Urinary bladder (tissue), 4 donors: ENCODE measurements around the gene TMEM115. TPM values are rescaled to one million over a fixed set of nuclear protein-coding genes. Genes with fewer than 3 reads are reported as not detected.
A peak's percentile ranks its signal among the peaks of the same experiment; 100 is the strongest.

ENCODE experiments used
- DNase-seq: peaks from one replicate; pipeline ENCODE4 v3.0.0-alpha.2; 2015; ENCODE audit errors: extremely low spot score
- H3K27ac ChIP-seq: one replicate; pipeline ENCODE4 v1.5.1; 2013; ENCODE audit warnings: low read depth, mild to moderate bottlenecking, moderate library complexity
- H3K36me3 ChIP-seq: one replicate; pipeline ENCODE4 v1.6.1; 2013; ENCODE audit warnings: mild to moderate bottlenecking, moderate library complexity; ENCODE audit not compliant: insufficient read depth
- H3K4me1 ChIP-seq: one replicate; pipeline ENCODE4 v1.6.1; 2013; ENCODE audit warnings: mild to moderate bottlenecking, moderate library complexity; ENCODE audit not compliant: insufficient read depth
- H3K4me3 ChIP-seq: one replicate; pipeline ENCODE4 v1.5.1; 2013; ENCODE audit warnings: low read depth, low read length
- WGBS: extraction: QIAGEN DNeasy Blood & Tissue Kit; methylation state at CpG from one replicate; pipeline ENCODE4 v1.1.7; 2013; 5-methylcytosine and 5-hydroxymethylcytosine counted together
- polyA plus RNA-seq: library from polyadenylated mRNA; stranded (reverse); fragments of 200-250 nt; gene quantifications from one replicate; pipeline ENCODE4 v1.2.3, GENCODE V29; 2013
- total RNA-seq: library from RNA; depleted of rRNA; stranded (reverse); fragments of >200 nt; gene quantifications from one replicate; pipeline ENCODE4 v1.2.3, GENCODE V29; 2014
- donor health status: healthy with polysubstance abuse.
- donor health status: healthy.

Gene TMEM115
- total and polyA plus RNA-seq, 2 donors, result 16.2 to 49.8 TPM

- Histone ChIP-seq H3K27ac (no peak overlapping the region), H3K36me3 (no peaks in the 10 kb centered on the region), H3K4me3 (no peak overlapping the region), H3K4me1 (no peaks in the 10 kb centered on the region)
- no peak for DNase-seq
- WGBS, result 80% methylated on average over 3 of the region's 3 CpGs
These were observed 11.9 kb upstream of the TMEM115 start for GRCh38 chr3:50371133-50371685.

GRCh38 chr3:50370594-50370993 is 11.3 kb upstream of the TMEM115 start:
- no peaks in the 10 kb centered on the region for H3K36me3 ChIP-seq
- H3K4me3 ChIP-seq, result no peak overlapping the region
- no peak for DNase-seq
- no peaks in the 10 kb centered on the region for H3K4me1 ChIP-seq
- WGBS, result 36% methylated on average over 14 of the region's 14 CpGs
- no peak overlapping the region for H3K27ac ChIP-seq

DNA sequence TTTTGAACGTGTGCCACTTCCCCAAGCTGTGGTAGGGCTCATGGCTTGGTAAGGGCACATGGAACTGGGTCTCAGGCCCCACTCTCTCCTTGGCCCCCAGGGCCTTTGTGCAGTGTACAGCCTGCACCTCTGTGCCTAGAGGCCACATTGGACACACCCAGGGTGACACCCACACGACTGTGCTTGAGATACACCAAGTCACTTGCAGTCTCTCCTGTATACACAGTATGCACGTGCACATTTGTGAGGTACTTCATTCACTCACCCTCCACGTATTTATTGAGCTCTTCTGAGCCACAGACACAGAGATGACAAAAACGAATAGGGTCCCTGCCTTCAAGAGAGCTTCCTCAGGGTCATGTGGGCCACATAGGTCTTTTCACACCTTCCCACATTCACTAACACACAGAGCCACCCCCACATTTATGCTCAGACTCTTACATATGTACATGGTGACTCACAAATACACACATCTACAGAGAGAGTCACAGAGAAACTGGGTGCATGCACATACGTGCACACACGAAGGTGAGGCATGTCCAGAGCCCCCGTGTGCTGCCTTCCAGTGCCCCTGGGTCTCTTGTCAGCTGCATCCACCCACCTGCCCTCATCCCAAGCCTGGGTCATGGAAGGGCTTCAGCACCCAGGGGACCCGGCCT is 9.8 kb upstream of the TMEM115 start:
- WGBS, result 66% methylated on average over 9 of the region's 9 CpGs

DNA sequence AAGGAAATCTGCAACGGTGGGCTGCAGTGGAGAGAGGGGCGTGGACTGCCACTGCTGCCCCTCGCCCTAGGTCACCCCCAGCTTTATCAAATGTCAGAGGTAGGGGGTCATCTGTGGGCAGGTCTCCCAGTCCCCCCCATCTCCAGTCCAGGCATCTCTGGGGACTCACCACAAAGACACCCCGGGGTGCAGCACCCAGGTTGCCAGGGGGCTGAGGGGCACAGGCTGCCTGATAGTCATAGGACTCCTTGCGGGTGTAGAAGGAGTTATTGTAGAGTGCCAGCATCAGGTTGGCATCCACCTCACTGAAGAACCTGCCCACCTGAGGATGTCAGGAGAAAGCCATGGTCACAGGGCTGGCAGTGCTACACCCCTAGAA is 6.5 kb upstream of the TMEM115 start:
- 81% methylated on average over 5 of the region's 5 CpGs for WGBS
- peak overlapping the region; percentile 51 for H3K4me3 ChIP-seq
- no peak for DNase-seq
- H3K36me3 ChIP-seq, result no peaks in the 10 kb centered on the region
- no peak overlapping the region for H3K27ac ChIP-seq
- no peaks in the 10 kb centered on the region for H3K4me1 ChIP-seq

More for the DNA sequence above, 9.8 kb upstream of the TMEM115 start:
- H3K36me3 ChIP-seq, result no peaks in the 10 kb centered on the region
- H3K4me3 ChIP-seq, result no peak overlapping the region
- no peaks in the 10 kb centered on the region for H3K4me1 ChIP-seq
- no peak overlapping the region for H3K27ac ChIP-seq
- DNase-seq, result no peak

DNA sequence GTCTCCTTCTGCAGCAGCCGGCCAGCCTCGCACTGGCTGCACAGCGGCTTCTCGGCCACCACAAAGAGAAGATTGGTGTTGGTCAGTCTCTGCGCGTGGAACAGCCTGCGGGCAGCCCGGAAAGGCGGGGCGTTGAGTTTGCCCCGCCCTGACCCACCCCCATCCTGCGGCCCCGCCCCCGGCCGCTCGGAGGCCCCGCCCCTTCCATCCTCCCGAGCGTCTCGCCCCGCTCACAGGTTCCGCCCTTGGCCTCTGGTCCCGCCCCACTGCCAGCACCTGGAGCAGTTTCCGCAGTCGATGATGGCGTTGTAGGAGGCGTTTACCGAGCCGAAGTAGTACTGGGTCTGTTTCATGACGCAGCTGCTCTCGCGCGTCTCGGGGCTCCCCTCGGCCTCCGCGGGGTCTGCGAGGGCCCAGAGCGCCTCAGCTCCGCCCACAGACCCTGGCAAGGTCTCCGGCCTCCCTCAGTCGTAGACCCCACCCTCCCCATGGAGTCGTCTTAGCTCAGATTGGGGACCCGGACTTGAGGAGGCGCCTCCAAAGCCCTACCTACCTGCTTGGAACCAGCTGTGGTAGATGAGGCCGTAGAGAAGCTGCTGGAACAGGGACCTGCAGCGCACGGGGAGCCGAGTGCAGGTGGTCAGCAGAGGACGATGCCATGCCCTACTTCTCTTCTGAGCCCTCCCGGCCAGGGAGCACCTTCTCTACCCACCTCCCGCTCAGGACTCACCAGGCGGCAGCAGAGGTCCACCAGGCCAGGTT is 5.9 kb upstream of the TMEM115 start:
- peak overlapping the region; percentile 13 for H3K27ac ChIP-seq
- no peaks in the 10 kb centered on the region for H3K4me1 ChIP-seq
- DNase-seq, result no peak

DNA sequence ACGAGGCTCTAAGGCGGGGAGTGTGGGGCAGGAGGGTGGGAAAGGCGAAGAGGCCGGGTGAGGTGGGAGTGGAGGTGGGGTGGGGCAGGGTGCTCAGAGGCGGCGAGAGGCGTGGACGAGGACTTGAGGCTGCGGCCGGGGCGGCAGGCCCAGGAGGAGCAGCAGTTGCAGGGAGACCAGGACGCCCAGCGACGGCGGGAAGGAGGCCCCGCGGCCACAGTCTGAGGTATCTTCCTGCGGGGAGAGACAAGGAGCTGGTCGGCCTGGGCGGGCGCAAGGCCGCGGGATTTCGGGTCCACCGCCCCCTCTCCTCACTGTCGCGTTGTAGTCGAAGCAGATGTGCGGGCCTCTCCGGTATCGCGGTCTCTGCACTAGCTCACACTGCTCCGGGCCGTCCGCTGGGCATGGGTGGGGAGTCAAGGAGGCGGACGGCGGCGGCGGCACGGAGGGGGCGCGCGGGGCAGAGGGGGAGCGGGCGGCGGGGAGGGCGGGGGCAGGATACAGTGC is 5.3 kb upstream of the TMEM115 start:
- H3K4me1 ChIP-seq, result no peaks in the 10 kb centered on the region
- 8% methylated on average over 48 of the region's 48 CpGs for WGBS
- peak overlapping the region; percentile 51 for H3K4me3 ChIP-seq
- no peak overlapping the region for H3K27ac ChIP-seq
- no peaks in the 10 kb centered on the region for H3K36me3 ChIP-seq
- DNase-seq, result no peak

More for the DNA sequence above, 5.9 kb upstream of the TMEM115 start:
- peak overlapping the region; percentile 51 for H3K4me3 ChIP-seq
- WGBS, result 7% methylated on average over 53 of the region's 53 CpGs
- H3K36me3 ChIP-seq, result no peaks in the 10 kb centered on the region

GRCh38 chr3:50359760-50360110 is 414 bp upstream of the TMEM115 start:
- no peaks in the 10 kb centered on the region for H3K4me1 ChIP-seq
- 19% methylated on average over 8 of the region's 8 CpGs for WGBS
- H3K27ac ChIP-seq, result no peak overlapping the region
- H3K36me3 ChIP-seq, result peaks cover 3% of the 10 kb centered on the region
- DNase-seq, result no peak
- no peak overlapping the region for H3K4me3 ChIP-seq

DNA sequence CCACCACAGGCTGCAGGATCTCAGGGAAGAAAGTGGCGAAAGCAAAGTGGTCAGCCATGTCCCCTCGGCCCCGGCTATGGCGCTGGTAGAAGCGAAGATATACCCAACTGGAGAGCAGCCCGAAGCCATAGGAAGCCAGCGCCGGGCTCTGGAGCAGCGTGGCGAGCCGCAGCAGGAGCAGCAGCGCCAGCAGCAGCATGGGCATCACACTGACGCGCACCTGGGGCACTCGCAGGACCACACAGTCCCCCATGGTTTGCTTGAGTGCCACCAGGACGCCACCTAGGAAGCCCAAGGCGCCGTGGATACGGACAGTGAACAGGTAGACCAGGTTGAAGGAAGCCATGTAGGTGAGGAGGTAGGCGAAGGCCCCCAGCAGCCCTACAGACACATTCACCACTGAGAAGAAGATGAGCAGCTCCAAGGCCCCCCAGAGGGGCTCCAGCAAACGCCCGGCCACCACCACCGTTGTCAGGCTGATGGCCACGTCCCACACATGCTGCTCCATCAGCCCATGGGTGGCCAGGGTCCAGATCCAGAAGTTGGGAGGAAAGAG is 888 bp downstream of the TMEM115 start:
- 55% methylated on average over 24 of the region's 24 CpGs for WGBS
- H3K27ac ChIP-seq, result no peak overlapping the region
- DNase-seq, result no peak
- no peaks in the 10 kb centered on the region for H3K4me1 ChIP-seq
- peaks cover 3% of the 10 kb centered on the region for H3K36me3 ChIP-seq
- H3K4me3 ChIP-seq, result peak overlapping the region; percentile 86

GRCh38 chr3:50357481-50357880 is 1.8 kb downstream of the TMEM115 start:
- Histone ChIP-seq H3K4me3 (no peak overlapping the region), H3K27ac (no peak overlapping the region), H3K4me1 (no peaks in the 10 kb centered on the region), H3K36me3 (peaks cover 3% of the 10 kb centered on the region)
- DNase-seq, result no peak
- 78% methylated on average over 1 of the region's 1 CpG for WGBS

GRCh38 chr3:50356553-50356952 is 2.8 kb downstream of the TMEM115 start:
- Histone ChIP-seq H3K27ac (no peak overlapping the region), H3K4me1 (no peaks in the 10 kb centered on the region), H3K36me3 (peaks cover 3% of the 10 kb centered on the region), H3K4me3 (no peak overlapping the region)
- DNase-seq, result no peak
- 55% methylated on average over 5 of the region's 5 CpGs for WGBS

GRCh38 chr3:50355829-50356552 is 3.3 kb downstream of the TMEM115 start:
- H3K4me1 ChIP-seq, result no peaks in the 10 kb centered on the region
- no peak for DNase-seq
- H3K4me3 ChIP-seq, result no peak overlapping the region
- peaks cover 3% of the 10 kb centered on the region for H3K36me3 ChIP-seq
- 60% methylated on average over 5 of the region's 5 CpGs for WGBS
- no peak overlapping the region for H3K27ac ChIP-seq

DNA sequence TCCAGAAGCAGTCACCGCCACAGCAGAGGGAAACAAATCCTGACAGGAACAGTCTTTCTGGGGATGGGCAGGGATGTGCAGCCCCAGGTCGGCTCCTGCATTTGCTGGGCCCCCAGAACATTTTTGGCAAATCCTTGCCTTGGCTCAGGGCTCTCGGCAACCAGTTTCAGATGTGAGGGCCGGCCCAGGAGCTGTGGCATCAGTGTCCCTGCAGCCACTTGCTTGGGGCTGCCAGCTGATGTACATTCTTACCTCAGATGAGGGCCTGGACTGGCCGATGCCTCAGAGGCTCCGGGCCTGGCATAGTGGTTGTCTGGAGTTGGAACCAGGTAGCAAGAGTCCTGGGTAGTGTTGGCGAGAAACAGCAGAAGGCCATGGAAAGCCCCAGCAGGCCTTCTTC is 4.5 kb downstream of the TMEM115 start:
- Histone ChIP-seq H3K27ac (no peak overlapping the region), H3K36me3 (peaks cover 3% of the 10 kb centered on the region), H3K4me3 (no peak overlapping the region), H3K4me1 (no peaks in the 10 kb centered on the region)
- DNase-seq, result no peak
- WGBS, result 86% methylated on average over 7 of the region's 7 CpGs

- no peak overlapping the region for H3K4me3 ChIP-seq
- WGBS, result 79% methylated on average over 5 of the region's 5 CpGs
- H3K4me1 ChIP-seq, result peaks cover 2% of the 10 kb centered on the region
- H3K36me3 ChIP-seq, result peaks cover 3% of the 10 kb centered on the region
- no peak overlapping the region for H3K27ac ChIP-seq
- DNase-seq, result no peak
These were observed 5.0 kb downstream of the TMEM115 start for GRCh38 chr3:50354186-50354764.
